Neural progenitor cell (in vitro differentiated cells): ENCODE measurements around the gene SLC4A5. TPM values are rescaled to one million over a fixed set of nuclear protein-coding genes. Genes with fewer than 3 reads are reported as not detected.

Experiments
- DNase-seq: peaks from one replicate; pipeline ENCODE4 v3.0.0-alpha.2; 2016; ENCODE audit warnings: low spot score
- H2AFZ ChIP-seq: fragments of 200-600 bp; sonication (generic); replicated peaks from 2 replicates; pipeline ENCODE4 v1.6.1; 2016; ENCODE audit warnings: antibody characterized with exemption
- H3F3A ChIP-seq: fragments of 200-600 bp; sonication (generic); 2 replicates; pipeline ENCODE4 v1.6.1; 2016; ENCODE audit warnings: antibody characterized with exemption, low read depth
- H3K27ac ChIP-seq: fragments of 200-600 bp; sonication (generic); 2 replicates; pipeline ENCODE4 v1.5.1; 2016; ENCODE audit warnings: mild to moderate bottlenecking
- H3K27me3 ChIP-seq: fragments of 200-600 bp; sonication (generic); 2 replicates; pipeline ENCODE4 v1.6.1; 2016; ENCODE audit warnings: mild to moderate bottlenecking, moderate library complexity
- H3K36me3 ChIP-seq: fragments of 200-600 bp; sonication (generic); 2 replicates; pipeline ENCODE4 v1.5.1; 2016
- H3K4me1 ChIP-seq: fragments of 200-600 bp; sonication (generic); 2 replicates; pipeline ENCODE4 v1.6.1; 2016; ENCODE audit warnings: mixed run types
- H3K4me2 ChIP-seq: fragments of 200-600 bp; sonication (generic); 2 replicates; pipeline ENCODE4 v1.6.1; 2016
- H3K4me3 ChIP-seq: fragments of 200-600 bp; sonication (generic); 2 replicates; pipeline ENCODE4 v1.5.1; 2016
- H3K79me2 ChIP-seq: fragments of 200-600 bp; sonication (generic); 2 replicates; pipeline ENCODE4 v1.6.1; 2016; ENCODE audit warnings: low read depth
- H3K9ac ChIP-seq: fragments of 200-600 bp; sonication (generic); 2 replicates; pipeline ENCODE4 v1.6.1; 2016
- H3K9me3 ChIP-seq: fragments of 200-600 bp; sonication (generic); 2 replicates; pipeline ENCODE4 v1.5.1; 2016; ENCODE audit warnings: low read depth
- H4K20me1 ChIP-seq: fragments of 200-600 bp; sonication (generic); 2 replicates; pipeline ENCODE4 v1.6.1; 2016; ENCODE audit warnings: low read depth
- H3K27ac Mint-ChIP-seq: 3 replicates; pipeline ENCODE4 v1.8.0; 2021; ENCODE audit warnings: mixed read lengths
- H3K27me3 Mint-ChIP-seq: 2 replicates; pipeline ENCODE4 v1.8.0; 2022; ENCODE audit warnings: low read depth, mild to moderate bottlenecking, inconsistent platforms, moderate library complexity, mixed read lengths; ENCODE audit not compliant: insufficient read depth
- H3K36me3 Mint-ChIP-seq: 3 replicates; pipeline ENCODE4 v1.8.0; 2021; ENCODE audit warnings: mixed read lengths
- H3K4me1 Mint-ChIP-seq: 3 replicates; pipeline ENCODE4 v1.8.0; 2021; ENCODE audit warnings: mixed read lengths
- H3K4me3 Mint-ChIP-seq: 3 replicates; pipeline ENCODE4 v1.8.0; 2021; ENCODE audit warnings: mild to moderate bottlenecking, moderate library complexity, mixed read lengths
- H3K9me3 Mint-ChIP-seq: 3 replicates; pipeline ENCODE4 v1.8.0; 2020; ENCODE audit warnings: mixed read lengths
- EZH2 ChIP-seq: fragments of 200-600 bp; sonication (generic); IDR thresholded peaks from 2 replicates; pipeline ENCODE4 v1.6.1; 2017; ENCODE audit warnings: antibody characterized with exemption, mild to moderate bottlenecking, moderate library complexity
- EZH2phosphoT487 ChIP-seq: fragments of 200-600 bp; sonication (generic); IDR thresholded peaks from 2 replicates; pipeline ENCODE4 v1.6.1; 2017; ENCODE audit warnings: antibody characterized with exemption
- total RNA-seq: library from RNA; depleted of rRNA; stranded (reverse); fragments of >200 nt; gene quantifications from 2 replicates; pipeline ENCODE4 v1.2.3, GENCODE V29; 2015; ENCODE audit warnings: low replicate concordance
- TF ChIP-seq, protein P1 (sequence below): fragments of 200-600 bp; sonication (generic); IDR thresholded peaks from 2 replicates; pipeline ENCODE4 v1.5.1; 2017; ENCODE audit warnings: antibody characterized with exemption, mild to moderate bottlenecking

Gene SLC4A5
- total RNA-seq, 1 donor from 2014 or later: 2.0 TPM

DNA sequence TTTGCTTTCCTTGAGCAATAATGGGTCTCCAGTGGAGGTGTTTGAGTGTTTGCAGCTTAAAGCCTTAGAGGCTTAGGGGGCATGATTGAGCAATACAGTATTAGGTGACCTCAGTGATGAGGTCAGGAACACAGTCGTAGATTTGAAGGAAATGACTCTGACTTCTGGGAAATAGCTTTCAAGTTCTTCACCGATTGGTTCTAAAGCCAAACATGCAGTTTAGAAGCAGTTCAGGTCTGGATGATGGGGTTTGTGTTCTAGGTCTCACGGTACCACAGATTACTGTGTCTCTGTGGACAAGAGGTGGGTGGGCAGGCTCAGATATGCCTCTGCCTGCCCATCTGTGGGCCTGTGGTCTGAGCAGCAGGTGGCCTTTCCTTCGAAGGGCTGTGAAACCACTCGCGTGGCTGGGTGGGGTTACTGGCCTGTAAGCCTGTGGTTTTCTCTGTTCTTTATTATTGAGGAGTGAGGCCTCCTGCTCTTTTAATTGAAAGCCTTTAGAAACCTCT, 137.0 kb downstream of the SLC4A5 start:
- H3K9me3 ChIP-seq: no peaks in the 10 kb centered on the region
- no peaks in the 10 kb centered on the region for H3K36me3 ChIP-seq
- H3K4me1 ChIP-seq: peaks cover 7% of the 10 kb centered on the region
- Mint-ChIP-seq H3K9me3 (no peaks in the 10 kb centered on the region), H3K27ac (no peak overlapping the region), H3K27me3 (no peaks in the 10 kb centered on the region), H3K36me3 (peaks cover 20% of the 10 kb centered on the region), H3K4me3 (no peak overlapping the region), H3K4me1 (peaks cover 12% of the 10 kb centered on the region)
- no peak overlapping the region for H2AFZ ChIP-seq
- H3K9ac ChIP-seq: no peak overlapping the region
- H3K27me3 ChIP-seq: no peaks in the 10 kb centered on the region
- no peak for DNase-seq
- H4K20me1 ChIP-seq: peaks cover 63% of the 10 kb centered on the region
- H3F3A ChIP-seq: peaks cover 8% of the 10 kb centered on the region
- TF ChIP-seq, protein P1, sequence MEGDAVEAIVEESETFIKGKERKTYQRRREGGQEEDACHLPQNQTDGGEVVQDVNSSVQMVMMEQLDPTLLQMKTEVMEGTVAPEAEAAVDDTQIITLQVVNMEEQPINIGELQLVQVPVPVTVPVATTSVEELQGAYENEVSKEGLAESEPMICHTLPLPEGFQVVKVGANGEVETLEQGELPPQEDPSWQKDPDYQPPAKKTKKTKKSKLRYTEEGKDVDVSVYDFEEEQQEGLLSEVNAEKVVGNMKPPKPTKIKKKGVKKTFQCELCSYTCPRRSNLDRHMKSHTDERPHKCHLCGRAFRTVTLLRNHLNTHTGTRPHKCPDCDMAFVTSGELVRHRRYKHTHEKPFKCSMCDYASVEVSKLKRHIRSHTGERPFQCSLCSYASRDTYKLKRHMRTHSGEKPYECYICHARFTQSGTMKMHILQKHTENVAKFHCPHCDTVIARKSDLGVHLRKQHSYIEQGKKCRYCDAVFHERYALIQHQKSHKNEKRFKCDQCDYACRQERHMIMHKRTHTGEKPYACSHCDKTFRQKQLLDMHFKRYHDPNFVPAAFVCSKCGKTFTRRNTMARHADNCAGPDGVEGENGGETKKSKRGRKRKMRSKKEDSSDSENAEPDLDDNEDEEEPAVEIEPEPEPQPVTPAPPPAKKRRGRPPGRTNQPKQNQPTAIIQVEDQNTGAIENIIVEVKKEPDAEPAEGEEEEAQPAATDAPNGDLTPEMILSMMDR: no peak
- TF ChIP-seq EZH2phosphoT487 (no peak), EZH2 (no peak)
- peak overlapping the region; percentile 20 for H3K4me2 ChIP-seq
- no peak overlapping the region for H3K4me3 ChIP-seq
- peaks cover 78% of the 10 kb centered on the region for H3K79me2 ChIP-seq
- H3K27ac ChIP-seq: no peak overlapping the region

DNA sequence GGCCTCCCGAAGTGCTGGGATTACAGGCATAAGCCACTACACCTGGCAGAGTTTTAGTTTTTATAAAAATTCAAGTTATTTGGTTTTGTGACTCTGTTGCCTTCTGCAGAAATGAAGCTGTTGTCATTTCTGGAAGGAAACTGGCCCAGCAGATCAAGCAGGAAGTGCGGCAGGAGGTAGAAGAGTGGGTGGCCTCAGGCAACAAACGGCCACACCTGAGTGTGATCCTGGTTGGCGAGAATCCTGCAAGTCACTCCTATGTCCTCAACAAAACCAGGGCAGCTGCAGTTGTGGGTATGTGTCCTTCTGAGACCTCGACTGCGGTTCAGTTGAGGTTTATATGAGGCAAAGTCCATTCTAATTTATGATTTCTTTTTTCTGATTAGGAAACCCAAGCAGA, 137.6 kb downstream of the SLC4A5 start:
- Mint-ChIP-seq H3K36me3 (peaks cover 18% of the 10 kb centered on the region), H3K4me1 (peaks cover 16% of the 10 kb centered on the region), H3K4me3 (no peak overlapping the region), H3K27me3 (no peaks in the 10 kb centered on the region), H3K27ac (no peak overlapping the region), H3K9me3 (no peaks in the 10 kb centered on the region)
- peaks cover 69% of the 10 kb centered on the region for H4K20me1 ChIP-seq
- peak overlapping the region; percentile 62 for H3K27ac ChIP-seq
- TF ChIP-seq, protein P1: no peak
- TF ChIP-seq EZH2phosphoT487: no peak
- TF ChIP-seq EZH2: no peak
- H2AFZ ChIP-seq: no peak overlapping the region
- no peak overlapping the region for H3K9ac ChIP-seq
- peaks cover 85% of the 10 kb centered on the region for H3K79me2 ChIP-seq
- DNase-seq: no peak
- H3K4me2 ChIP-seq: no peak overlapping the region
- no peaks in the 10 kb centered on the region for H3K9me3 ChIP-seq
- no peaks in the 10 kb centered on the region for H3K27me3 ChIP-seq
- H3K4me1 ChIP-seq: peaks cover 9% of the 10 kb centered on the region
- peaks cover 6% of the 10 kb centered on the region for H3F3A ChIP-seq
- H3K36me3 ChIP-seq: no peaks in the 10 kb centered on the region
- H3K4me3 ChIP-seq: no peak overlapping the region

DNA sequence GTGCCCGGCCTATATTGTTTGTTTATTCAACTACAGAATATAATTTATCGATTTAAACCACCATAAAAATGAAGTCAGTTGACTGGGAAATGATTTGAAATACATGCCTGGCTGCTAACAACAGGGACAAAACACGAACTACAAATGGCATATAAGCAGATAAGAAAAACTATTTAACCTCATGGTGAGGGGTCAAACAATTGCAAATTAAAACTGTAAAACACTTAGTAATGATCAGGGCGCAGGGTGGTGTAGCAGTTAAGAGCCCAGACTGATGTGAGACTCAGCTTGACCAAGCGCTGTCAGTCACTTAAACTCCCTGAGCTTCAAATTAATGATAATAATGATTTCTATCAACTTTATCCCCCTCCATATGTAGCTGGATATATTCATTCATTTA, 138.1 kb downstream of the SLC4A5 start:
- peaks cover 4% of the 10 kb centered on the region for H3F3A ChIP-seq
- Mint-ChIP-seq H3K27me3 (no peaks in the 10 kb centered on the region), H3K4me1 (peaks cover 21% of the 10 kb centered on the region), H3K27ac (no peak overlapping the region), H3K36me3 (peaks cover 18% of the 10 kb centered on the region), H3K9me3 (no peaks in the 10 kb centered on the region), H3K4me3 (no peak overlapping the region)
- H3K27ac ChIP-seq: no peak overlapping the region
- DNase-seq: no peak
- no peak overlapping the region for H3K4me2 ChIP-seq
- peaks cover 14% of the 10 kb centered on the region for H3K4me1 ChIP-seq
- H3K27me3 ChIP-seq: no peaks in the 10 kb centered on the region
- TF ChIP-seq EZH2phosphoT487: no peak
- TF ChIP-seq, protein P1: no peak
- TF ChIP-seq EZH2: no peak
- no peak overlapping the region for H2AFZ ChIP-seq
- no peaks in the 10 kb centered on the region for H3K9me3 ChIP-seq
- no peak overlapping the region for H3K9ac ChIP-seq
- no peak overlapping the region for H3K4me3 ChIP-seq
- H3K79me2 ChIP-seq: peaks cover 89% of the 10 kb centered on the region
- H3K36me3 ChIP-seq: no peaks in the 10 kb centered on the region
- H4K20me1 ChIP-seq: peaks cover 74% of the 10 kb centered on the region
